Erythroblast (primary cell): ENCODE results near the gene LTF.
A peak's percentile ranks its signal among the peaks of the same experiment; 100 is the strongest.

ENCODE experiments used
- GATA1 ChIP-seq: IDR thresholded peaks from 2 replicates; pipeline ENCODE4 v1.6.1; 2011; ENCODE audit warnings: low read depth, mild to moderate bottlenecking, control low read depth, low read length, moderate library complexity
- POLR2A ChIP-seq: IDR thresholded peaks from 2 replicates; pipeline ENCODE4 v1.6.1; 2011; ENCODE audit warnings: mild to moderate bottlenecking, low read length

GRCh38 chr3:46406788-46407611 lies 57.7 kb downstream of the LTF start, which contains the start of the genes CCR5AS and CCRL2:
- TF ChIP-seq POLR2A (peak; percentile 91), GATA1 (peak; percentile 24)
